SK-N-SH treated with all-trans-retinoic acid at 6 μM for 48 hours (cell line): ENCODE results near the gene PFKFB2.

Experiments
- ATAC-seq: fragments of 200-7000 bp; cut with Tn5 transposase; 3 replicates; pipeline ENCODE4 v1.9.1; 2020; ENCODE audit warnings: mild to moderate bottlenecking, moderate library complexity
- CREB5 ChIP-seq: fragments of 250-450 bp; sonication (Bioruptor Pico); IDR thresholded peaks from 2 replicates; pipeline ENCODE4 v1.5.1; 2020; ENCODE audit warnings: low read depth, mild to moderate bottlenecking, moderate library complexity
- CSDC2 ChIP-seq: fragments of 250-450 bp; sonication (Bioruptor Pico); IDR thresholded peaks from 2 replicates; pipeline ENCODE4 v1.5.0; 2020; ENCODE audit warnings: mild to moderate bottlenecking, moderate library complexity
- CSRNP3 ChIP-seq: fragments of 250-450 bp; sonication (Bioruptor Pico); IDR thresholded peaks from 2 replicates; pipeline ENCODE4 v1.5.1; 2021; ENCODE audit warnings: mild to moderate bottlenecking, moderate library complexity
- ESRRG ChIP-seq: fragments of 250-450 bp; sonication (Bioruptor Pico); IDR thresholded peaks from 2 replicates; pipeline ENCODE4 v1.6.1; 2021; ENCODE audit warnings: mild to moderate bottlenecking
- GLIS3 ChIP-seq: fragments of 250-450 bp; sonication (Bioruptor Pico); IDR thresholded peaks from 2 replicates; pipeline ENCODE4 v1.5.0; 2020; ENCODE audit warnings: mild to moderate bottlenecking, moderate library complexity
- ISL1 ChIP-seq: fragments of 250-450 bp; sonication (Bioruptor Pico); IDR thresholded peaks from 2 replicates; pipeline ENCODE4 v2.1.2; 2022; ENCODE audit warnings: mild to moderate bottlenecking, moderate library complexity
- PATZ1 ChIP-seq: fragments of 250-450 bp; sonication (Bioruptor Pico); IDR thresholded peaks from 2 replicates; pipeline ENCODE4 v1.8.0; 2020; ENCODE audit warnings: mild to moderate bottlenecking, moderate library complexity, borderline replicate concordance
- PPARA ChIP-seq: fragments of 250-450 bp; sonication (Bioruptor Pico); IDR thresholded peaks from 2 replicates; pipeline ENCODE4 v1.5.0; 2020; ENCODE audit warnings: mild to moderate bottlenecking, borderline replicate concordance
- RARB ChIP-seq: fragments of 250-450 bp; sonication (Bioruptor Pico); IDR thresholded peaks from 2 replicates; pipeline ENCODE4 v1.8.0; 2021; ENCODE audit warnings: mild to moderate bottlenecking, moderate library complexity
- SNAI2 ChIP-seq: fragments of 250-450 bp; sonication (Bioruptor Pico); IDR thresholded peaks from 2 replicates; pipeline ENCODE4 v1.5.0; 2020; ENCODE audit warnings: mild to moderate bottlenecking, moderate library complexity
- TCF4 ChIP-seq: fragments of 250-450 bp; sonication (Bioruptor Pico); IDR thresholded peaks from 2 replicates; pipeline ENCODE4 v1.8.0; 2021; ENCODE audit warnings: mild to moderate bottlenecking, moderate library complexity, borderline replicate concordance
- TOX ChIP-seq: fragments of 250-450 bp; sonication (Bioruptor Pico); IDR thresholded peaks from 2 replicates; pipeline ENCODE4 v1.8.0; 2021; ENCODE audit warnings: mild to moderate bottlenecking, moderate library complexity, borderline replicate concordance
- ZC3H10 ChIP-seq: fragments of 250-450 bp; sonication (Bioruptor Pico); IDR thresholded peaks from 2 replicates; pipeline ENCODE4 v1.5.1; 2021; ENCODE audit warnings: mild to moderate bottlenecking, moderate library complexity
- ZFP3 ChIP-seq: fragments of 250-450 bp; sonication (Bioruptor Pico); IDR thresholded peaks from 2 replicates; pipeline ENCODE4 v1.5.0; 2020; ENCODE audit warnings: mild to moderate bottlenecking, moderate library complexity
- ZFP30 ChIP-seq: fragments of 450-650 bp; formaldehyde crosslinking; IDR thresholded peaks from 2 replicates; pipeline ENCODE4 v1.5.0; 2022; ENCODE audit warnings: mild to moderate bottlenecking, moderate library complexity
- ZNF70 ChIP-seq: fragments of 450-650 bp; formaldehyde crosslinking; IDR thresholded peaks from 2 replicates; pipeline ENCODE4 v1.5.0; 2020; ENCODE audit warnings: mild to moderate bottlenecking, moderate library complexity
- ZNF8 ChIP-seq: fragments of 450-650 bp; formaldehyde crosslinking; IDR thresholded peaks from 2 replicates; pipeline ENCODE4 v1.5.0; 2020; ENCODE audit warnings: mild to moderate bottlenecking, moderate library complexity

Gene PFKFB2

GRCh38 chr1:207115269-207115668 is 62.2 kb downstream of the PFKFB2 start:
- TF ChIP-seq TCF4 (CRISPR knock-in tag) = no peak
- TF ChIP-seq RARB = no peak
- no peak for TF ChIP-seq PATZ1 (CRISPR knock-in tag)
- TF ChIP-seq ZNF8 (CRISPR knock-in tag) = no peak
- TF ChIP-seq ISL1 (CRISPR knock-in tag) = no peak
- TF ChIP-seq CREB5 (CRISPR knock-in tag) = no peak
- no peak for TF ChIP-seq PPARA (CRISPR knock-in tag)
- no peak for ATAC-seq

GRCh38 chr1:207124389-207124788 is 71.3 kb downstream of the PFKFB2 start:
- TF ChIP-seq TCF4 (CRISPR knock-in tag) (no peak), ZNF70 (CRISPR knock-in tag) (no peak), CSRNP3 (CRISPR knock-in tag) (no peak), ZC3H10 (no peak), ZFP3 (CRISPR knock-in tag) (no peak), CREB5 (CRISPR knock-in tag) (no peak), CSDC2 (CRISPR knock-in tag) (no peak), ISL1 (CRISPR knock-in tag) (no peak)

GRCh38 chr1:207128336-207128921 is 75.4 kb downstream of the PFKFB2 start:
- no peak for ATAC-seq
- no peak for TF ChIP-seq GLIS3 (CRISPR knock-in tag)
- no peak for TF ChIP-seq RARB
- no peak for TF ChIP-seq ZFP30 (CRISPR knock-in tag)
- TF ChIP-seq CSDC2 (CRISPR knock-in tag) = no peak
- TF ChIP-seq CREB5 (CRISPR knock-in tag) = no peak
- no peak for TF ChIP-seq SNAI2 (CRISPR knock-in tag)
- no peak for TF ChIP-seq PPARA (CRISPR knock-in tag)
- no peak for TF ChIP-seq TOX
- no peak for TF ChIP-seq ZFP3 (CRISPR knock-in tag)
- TF ChIP-seq ZC3H10 = no peak
- TF ChIP-seq ESRRG (CRISPR knock-in tag) = no peak

More at GRCh38 chr1:207124389-207124788, 71.3 kb downstream of the PFKFB2 start:
- ATAC-seq = no peak

- no peak for ATAC-seq
- no peak for TF ChIP-seq GLIS3 (CRISPR knock-in tag)
- TF ChIP-seq RARB = no peak
- no peak for TF ChIP-seq ZC3H10
- no peak for TF ChIP-seq ZFP3 (CRISPR knock-in tag)
- no peak for TF ChIP-seq ZFP30 (CRISPR knock-in tag)
- no peak for TF ChIP-seq TOX
Observed at GRCh38 chr1:207129053-207129452, 76.0 kb downstream of the PFKFB2 start.
